Measurements from ENCODE around the gene N4BP2L2.
"Not testable (repeated sequence)": the region's sequence is repeated elsewhere in the genome, so short reads cannot be mapped to it uniquely, and the experiment has no call there.

Gene N4BP2L2

DNA sequence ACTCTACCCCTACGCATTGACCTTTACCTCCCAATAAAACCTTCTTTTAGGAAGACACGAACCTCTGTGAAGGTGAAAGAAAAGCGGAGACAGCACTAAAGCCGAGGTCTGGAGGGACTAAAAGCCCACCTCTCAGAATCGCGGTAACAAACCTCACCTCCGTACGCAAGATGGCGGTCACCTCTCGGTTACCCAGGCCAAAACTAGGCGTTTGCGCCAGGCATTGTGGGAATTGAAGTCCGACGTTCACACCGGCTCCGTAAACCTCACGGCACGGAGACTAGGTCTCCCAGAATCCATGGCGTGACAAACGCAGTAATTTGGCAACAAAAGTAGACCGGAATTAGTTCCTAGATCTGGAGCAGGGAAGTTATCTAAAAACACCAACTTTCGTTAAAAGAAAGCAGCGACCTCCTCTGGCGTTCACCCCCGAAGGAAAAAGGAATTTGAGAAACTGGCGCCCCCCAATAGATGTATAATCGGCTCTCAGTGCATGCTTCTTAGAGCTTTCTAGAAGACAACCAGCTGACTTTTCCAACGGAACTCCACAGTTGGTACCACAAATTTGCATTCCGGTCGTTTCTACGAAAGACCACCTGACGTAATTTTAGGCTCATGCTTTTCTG is at the start of gene N4BP2L2:
Gene N4BP2L2, minus strand, starts transcription at position 175 of the 626 bp plus-strand sequence. CDS start 1,768 bp downstream, outside the sequence.
- H3K4me3 ChIP-seq (ENCODE audit: low read length): peak within 1 kb of the TSS; percentile 97
- no peaks in the 10 kb centered on the region for H3K9me3 ChIP-seq (ENCODE audit: control insufficient read depth, insufficient read depth, low read length)
- no peaks in the 10 kb centered on the region for H3K27me3 ChIP-seq (ENCODE audit: control insufficient read depth, insufficient read depth, low read length)
- no peak within 1 kb of the TSS for H3K27ac ChIP-seq (ENCODE audit: low read length)
- no CpG with 5 or more reads among the region's 32 CpGs for WGBS (ENCODE audit: insufficient coverage, insufficient read length)
- H3K36me3 ChIP-seq (ENCODE audit: control insufficient read depth, insufficient read depth, low read length): no peaks in the 10 kb centered on the region
- no peaks in the 10 kb centered on the region for H3K4me1 ChIP-seq (ENCODE audit: control insufficient read depth, insufficient read depth, low read length)
- DNase-seq (ENCODE audit: low read depth, low spot score): peak; percentile 97

- Histone ChIP-seq H3K27ac (ENCODE audit: low read length) (no peak overlapping the region), H3K9me3 (ENCODE audit: control insufficient read depth, insufficient read depth, low read length) (no peaks in the 10 kb centered on the region), H3K36me3 (ENCODE audit: control insufficient read depth, insufficient read depth, low read length) (no peaks in the 10 kb centered on the region), H3K4me1 (ENCODE audit: control insufficient read depth, insufficient read depth, low read length) (no peaks in the 10 kb centered on the region), H3K4me3 (ENCODE audit: low read length) (peak overlapping the region; percentile 66; the same call in 1 of the 2 replicates), H3K27me3 (ENCODE audit: control insufficient read depth, insufficient read depth, low read length) (no peaks in the 10 kb centered on the region)
- no CpG with 5 or more reads among the region's 8 CpGs for WGBS (ENCODE audit: insufficient coverage, insufficient read length)
- DNase-seq (ENCODE audit: low read depth, low spot score): no peak
Measured at GRCh38 chr13:32587811-32588170, 49.2 kb upstream of the N4BP2L2 start.

DNA sequence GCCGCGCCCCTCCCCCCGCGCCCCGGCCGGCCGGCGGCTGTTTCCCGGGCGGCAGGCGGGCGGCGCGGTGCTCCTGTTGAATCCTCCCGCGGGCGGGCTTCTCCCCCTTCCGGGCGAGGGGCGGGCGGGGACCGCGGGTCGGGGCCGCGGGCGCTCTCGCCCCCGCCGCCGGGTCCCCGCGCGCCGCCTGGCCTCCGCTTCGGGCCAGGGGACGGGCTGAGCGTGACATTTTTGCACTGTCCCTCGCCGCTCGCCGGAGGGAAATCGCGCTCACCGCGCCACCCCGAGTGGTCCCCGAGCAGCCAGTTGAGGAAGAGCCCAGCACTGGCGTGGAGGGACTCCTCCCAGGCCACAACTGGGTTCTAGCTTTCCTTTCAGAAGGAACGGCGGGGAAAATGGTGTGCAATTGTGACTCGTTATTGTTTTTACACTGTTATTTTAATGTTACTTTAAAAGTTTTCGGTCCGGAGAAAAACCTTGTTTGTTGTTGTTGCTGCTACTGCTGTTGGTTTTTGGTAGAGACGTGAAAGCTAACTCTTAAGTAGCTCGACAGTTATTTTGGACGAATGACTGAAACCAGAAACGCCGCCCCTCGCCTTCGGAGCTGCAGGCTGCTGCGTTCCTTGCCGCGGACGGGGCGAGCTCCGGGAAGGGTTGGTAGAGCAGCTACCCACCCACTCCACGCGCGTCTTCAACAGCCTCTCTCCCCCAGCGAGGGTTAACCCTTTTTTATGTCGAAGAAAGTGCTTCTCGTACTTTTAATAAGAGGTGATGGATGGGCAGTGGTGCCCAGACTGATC is 48.6 kb upstream of the N4BP2L2 start:
- H3K4me1 ChIP-seq (ENCODE audit: control insufficient read depth, insufficient read depth, low read length): no peaks in the 10 kb centered on the region
- no CpG with 5 or more reads among the region's 74 CpGs for WGBS (ENCODE audit: insufficient coverage, insufficient read length)
- H3K9me3 ChIP-seq (ENCODE audit: control insufficient read depth, insufficient read depth, low read length): no peaks in the 10 kb centered on the region
- peak overlapping the region; percentile 66 for H3K4me3 ChIP-seq (ENCODE audit: low read length)
- H3K27ac ChIP-seq (ENCODE audit: low read length): no peak overlapping the region
- H3K27me3 ChIP-seq (ENCODE audit: control insufficient read depth, insufficient read depth, low read length): no peaks in the 10 kb centered on the region
- no peak for DNase-seq (ENCODE audit: low read depth, low spot score)
- no peaks in the 10 kb centered on the region for H3K36me3 ChIP-seq (ENCODE audit: control insufficient read depth, insufficient read depth, low read length)

DNA sequence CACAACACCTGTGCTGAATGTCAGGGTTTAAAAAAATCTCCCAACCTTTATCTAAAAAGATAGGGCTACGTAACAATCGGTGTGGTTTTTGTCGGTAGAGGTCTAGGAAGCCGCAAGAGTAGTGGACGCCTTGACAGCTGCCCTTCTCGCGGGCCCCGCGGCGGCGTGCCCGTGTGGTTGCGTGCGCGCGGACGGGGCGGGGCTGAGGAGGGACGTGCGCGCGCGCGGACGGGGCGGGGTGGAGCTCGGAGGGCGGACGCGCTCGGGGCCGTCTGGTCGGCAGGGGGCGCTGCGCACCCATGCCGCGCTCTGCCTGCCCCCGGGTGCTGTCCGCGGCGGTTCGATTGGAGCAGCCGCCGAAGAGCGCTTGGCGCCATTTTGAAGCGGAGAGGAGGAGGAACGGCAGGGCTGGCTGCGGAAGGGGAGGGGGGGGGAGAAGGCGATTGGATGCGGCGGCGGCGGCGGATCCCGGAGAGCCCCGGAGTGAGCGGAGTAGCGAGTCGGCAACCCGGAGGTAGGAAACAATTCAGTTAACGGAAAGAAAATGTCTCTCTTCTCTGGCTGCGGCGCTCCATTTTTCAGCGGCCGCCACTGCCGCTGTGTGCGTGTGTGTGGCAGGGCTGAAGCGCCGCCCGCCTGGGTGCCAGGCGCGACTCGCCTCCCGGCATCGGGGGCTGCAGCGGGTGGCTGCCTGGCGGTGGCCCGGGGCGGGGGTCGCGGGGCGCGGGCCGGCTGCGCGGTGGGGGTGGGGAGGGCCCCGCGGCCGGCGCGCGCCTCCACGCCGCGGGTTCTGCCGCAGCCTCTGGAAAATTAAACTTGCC is 47.7 kb upstream of the N4BP2L2 start, which contains the start of gene PDS5B:
Gene PDS5B, plus strand, starts transcription at position 373 of the 821 bp plus-strand sequence. CDS start 62,321 bp downstream, outside the sequence.
- Histone ChIP-seq H3K27me3 (ENCODE audit: control insufficient read depth, insufficient read depth, low read length) (no peaks in the 10 kb centered on the region), H3K4me3 (ENCODE audit: low read length) (peak within 1 kb of the TSS; percentile 92), H3K4me1 (ENCODE audit: control insufficient read depth, insufficient read depth, low read length) (no peaks in the 10 kb centered on the region), H3K36me3 (ENCODE audit: control insufficient read depth, insufficient read depth, low read length) (no peaks in the 10 kb centered on the region), H3K9me3 (ENCODE audit: control insufficient read depth, insufficient read depth, low read length) (no peaks in the 10 kb centered on the region), H3K27ac (ENCODE audit: low read length) (no peak within 1 kb of the TSS)
- no CpG with 5 or more reads among the region's 97 CpGs for WGBS (ENCODE audit: insufficient coverage, insufficient read length)
- DNase-seq (ENCODE audit: low read depth, low spot score): peak; percentile 48

DNA sequence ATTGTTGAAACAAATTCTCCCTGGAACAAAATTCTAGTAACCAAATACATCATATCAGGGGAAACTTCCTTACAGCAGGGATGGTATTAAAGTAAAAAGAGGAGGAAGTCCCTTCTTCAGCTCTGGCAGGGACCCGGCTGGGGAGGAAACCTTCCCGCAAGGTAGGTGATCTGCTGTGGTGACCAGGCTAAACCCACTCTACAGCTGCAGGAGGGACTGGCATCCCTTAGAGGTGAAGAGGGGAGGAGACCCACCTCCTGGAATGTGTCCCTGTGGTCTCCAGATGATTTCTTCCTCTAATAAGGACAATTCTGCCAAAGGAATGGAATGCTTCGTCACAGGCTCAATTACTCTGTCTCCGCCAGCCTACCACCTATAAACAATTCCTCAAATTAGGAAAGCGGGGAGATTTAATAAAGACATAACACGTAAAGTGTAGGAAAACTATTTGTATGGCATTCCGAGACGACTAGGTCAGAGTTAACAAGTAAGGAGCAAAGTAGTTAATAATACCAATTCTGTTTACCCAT is 47.0 kb upstream of the N4BP2L2 start:
- Histone ChIP-seq H3K36me3 (ENCODE audit: control insufficient read depth, insufficient read depth, low read length) (no peaks in the 10 kb centered on the region), H3K27ac (ENCODE audit: low read length) (no peak overlapping the region), H3K27me3 (ENCODE audit: control insufficient read depth, insufficient read depth, low read length) (no peaks in the 10 kb centered on the region), H3K4me3 (ENCODE audit: low read length) (peak overlapping the region; percentile 22; the same call in 1 of the 2 replicates), H3K9me3 (ENCODE audit: control insufficient read depth, insufficient read depth, low read length) (no peaks in the 10 kb centered on the region), H3K4me1 (ENCODE audit: control insufficient read depth, insufficient read depth, low read length) (no peaks in the 10 kb centered on the region)
- DNase-seq (ENCODE audit: low read depth, low spot score): no peak
- WGBS (ENCODE audit: insufficient coverage, insufficient read length): no CpG with 5 or more reads among the region's 8 CpGs

DNA sequence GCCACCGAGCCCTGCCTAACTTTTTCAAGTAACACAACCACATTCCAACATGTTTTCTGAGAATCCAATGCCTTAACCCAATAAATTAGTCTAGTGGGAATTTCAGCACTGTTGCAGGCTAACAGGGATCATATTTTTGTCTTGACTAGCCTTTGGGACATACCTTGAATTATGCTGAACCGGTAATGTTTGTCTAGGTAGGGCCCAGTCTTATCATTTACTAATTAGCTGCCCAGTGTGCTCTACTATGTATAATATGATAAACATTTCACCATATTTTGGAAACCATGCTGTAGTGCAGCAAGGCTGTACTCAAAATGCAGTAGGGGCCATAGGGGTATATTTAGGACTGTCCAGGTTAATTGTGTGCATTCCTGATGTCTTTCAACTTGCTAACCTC is 44.4 kb upstream of the N4BP2L2 start:
- no peaks in the 10 kb centered on the region for H3K4me1 ChIP-seq (ENCODE audit: control insufficient read depth, insufficient read depth, low read length)
- no peak overlapping the region for H3K27ac ChIP-seq (ENCODE audit: low read length)
- H3K27me3 ChIP-seq (ENCODE audit: control insufficient read depth, insufficient read depth, low read length): no peaks in the 10 kb centered on the region
- no peak for DNase-seq (ENCODE audit: low read depth, low spot score)
- no peaks in the 10 kb centered on the region for H3K36me3 ChIP-seq (ENCODE audit: control insufficient read depth, insufficient read depth, low read length)
- H3K4me3 ChIP-seq (ENCODE audit: low read length): no peak overlapping the region
- H3K9me3 ChIP-seq (ENCODE audit: control insufficient read depth, insufficient read depth, low read length): no peaks in the 10 kb centered on the region
- WGBS (ENCODE audit: insufficient coverage, insufficient read length): no CpG with 5 or more reads among the region's 2 CpGs

GRCh38 chr13:32582281-32582680 is 43.7 kb upstream of the N4BP2L2 start:
- Histone ChIP-seq H3K36me3 (ENCODE audit: control insufficient read depth, insufficient read depth, low read length) (no peaks in the 10 kb centered on the region), H3K27me3 (ENCODE audit: control insufficient read depth, insufficient read depth, low read length) (no peaks in the 10 kb centered on the region), H3K27ac (ENCODE audit: low read length) (no peak overlapping the region), H3K4me3 (ENCODE audit: low read length) (no peak overlapping the region), H3K9me3 (ENCODE audit: control insufficient read depth, insufficient read depth, low read length) (no peaks in the 10 kb centered on the region), H3K4me1 (ENCODE audit: control insufficient read depth, insufficient read depth, low read length) (no peaks in the 10 kb centered on the region)
- DNase-seq (ENCODE audit: low read depth, low spot score): no peak
- no CpG with 5 or more reads among the region's 2 CpGs for WGBS (ENCODE audit: insufficient coverage, insufficient read length)

DNA sequence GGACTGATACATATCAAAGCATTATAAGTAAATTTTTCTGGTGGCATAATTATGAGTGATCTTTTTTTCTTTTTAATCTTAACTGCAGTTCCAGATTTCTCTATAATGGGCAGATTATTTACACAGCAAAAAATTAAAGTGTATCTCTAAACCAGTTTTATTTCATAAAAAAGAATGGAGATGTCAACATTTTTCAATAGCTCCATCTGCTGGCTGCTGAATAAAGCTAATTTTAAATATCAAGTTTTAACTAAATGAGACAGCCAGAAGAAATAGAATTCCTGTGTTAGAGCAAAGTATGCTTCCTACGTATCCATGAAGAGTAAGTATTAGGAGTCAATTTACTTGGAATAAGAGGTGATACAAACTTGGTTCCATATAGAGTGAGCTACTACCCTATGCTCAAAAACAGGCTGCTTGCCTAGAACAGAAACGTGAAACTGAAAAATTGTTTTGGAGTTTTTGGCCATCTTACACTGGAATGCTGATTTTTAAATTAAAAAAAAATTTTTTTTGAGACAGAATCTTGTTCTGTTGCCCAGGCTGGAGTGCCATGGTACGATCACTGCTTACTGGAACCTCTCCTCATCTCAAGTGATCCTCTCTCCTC is 42.7 kb upstream of the N4BP2L2 start:
- no peaks in the 10 kb centered on the region for H3K9me3 ChIP-seq (ENCODE audit: control insufficient read depth, insufficient read depth, low read length)
- H3K27me3 ChIP-seq (ENCODE audit: control insufficient read depth, insufficient read depth, low read length): no peaks in the 10 kb centered on the region
- H3K4me3 ChIP-seq (ENCODE audit: low read length): no peak overlapping the region
- no peak overlapping the region for H3K27ac ChIP-seq (ENCODE audit: low read length)
- no peak for DNase-seq (ENCODE audit: low read depth, low spot score)
- no peaks in the 10 kb centered on the region for H3K36me3 ChIP-seq (ENCODE audit: control insufficient read depth, insufficient read depth, low read length)
- no CpG with 5 or more reads among the region's 3 CpGs for WGBS (ENCODE audit: insufficient coverage, insufficient read length)
- H3K4me1 ChIP-seq (ENCODE audit: control insufficient read depth, insufficient read depth, low read length): no peaks in the 10 kb centered on the region

- no peak overlapping the region for H3K27ac ChIP-seq (ENCODE audit: low read length)
- H3K36me3 ChIP-seq (ENCODE audit: control insufficient read depth, insufficient read depth, low read length): no peaks in the 10 kb centered on the region
- no peak overlapping the region for H3K4me3 ChIP-seq (ENCODE audit: low read length)
- WGBS (ENCODE audit: insufficient coverage, insufficient read length): no CpG with 5 or more reads among the region's 3 CpGs
- DNase-seq (ENCODE audit: low read depth, low spot score): no peak
- H3K9me3 ChIP-seq (ENCODE audit: control insufficient read depth, insufficient read depth, low read length): no peaks in the 10 kb centered on the region
- H3K27me3 ChIP-seq (ENCODE audit: control insufficient read depth, insufficient read depth, low read length): no peaks in the 10 kb centered on the region
- H3K4me1 ChIP-seq (ENCODE audit: control insufficient read depth, insufficient read depth, low read length): no peaks in the 10 kb centered on the region
Measured at GRCh38 chr13:32577032-32577431, 38.4 kb upstream of the N4BP2L2 start.

DNA sequence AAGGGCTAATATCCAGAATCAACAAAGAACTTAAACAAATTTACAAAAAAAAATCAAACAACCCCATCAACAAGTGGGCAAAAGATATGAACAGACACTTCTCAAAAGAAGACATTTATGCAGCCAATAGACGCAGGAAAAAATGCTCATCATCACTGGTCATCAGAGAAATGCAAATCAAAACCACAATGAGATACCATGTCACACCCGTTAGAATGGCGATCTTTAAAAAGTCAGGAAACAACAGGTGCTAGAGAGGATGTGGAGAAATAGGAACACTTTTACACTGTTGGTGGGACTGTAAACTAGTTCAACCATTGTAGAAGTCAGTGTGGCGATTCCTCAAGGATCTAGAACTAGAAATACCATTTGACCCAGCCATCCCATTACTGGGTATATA is 37.1 kb upstream of the N4BP2L2 start:
- not testable (repeated sequence) for H3K27me3 ChIP-seq (ENCODE audit: control insufficient read depth, insufficient read depth, low read length); H3K36me3 ChIP-seq (ENCODE audit: control insufficient read depth, insufficient read depth, low read length); H3K4me3 ChIP-seq (ENCODE audit: low read length); H3K27ac ChIP-seq (ENCODE audit: low read length); DNase-seq (ENCODE audit: low read depth, low spot score); H3K9me3 ChIP-seq (ENCODE audit: control insufficient read depth, insufficient read depth, low read length); H3K4me1 ChIP-seq (ENCODE audit: control insufficient read depth, insufficient read depth, low read length)
- no CpG with 5 or more reads among the region's 4 CpGs for WGBS (ENCODE audit: insufficient coverage, insufficient read length)

Measured in iPS DF 6.9 (cell line).